Upper lobe of left lung (tissue), 4 donors: ENCODE results near the gene SRI.

Source experiments
- CTCF ChIP-seq, 6 experiments: fragments of 450-650 bp in 4 of 6; fragments of 200-600 bp in 2 of 6; sonication (generic) in 2 of 6; IDR thresholded peaks; one replicate each; pipeline ENCODE4 v1.5.1; 2016 to 2019; ENCODE audit warnings: antibody characterized with exemption in 6 of 6
- EP300 ChIP-seq, 4 donors: sonication (generic); formaldehyde crosslinking; IDR thresholded peaks; one replicate each; pipeline ENCODE4 v1.5.1; 2017; ENCODE audit warnings: antibody characterized with exemption in 4 of 4, control low read depth in 2 of 4
- POLR2A ChIP-seq, 4 donors: fragments of 450-650 bp; IDR thresholded peaks; one replicate each; pipeline ENCODE4 v1.5.1; 2016 to 2017; ENCODE audit warnings: antibody characterized with exemption in 4 of 4, mild to moderate bottlenecking in 2 of 4

DNA sequence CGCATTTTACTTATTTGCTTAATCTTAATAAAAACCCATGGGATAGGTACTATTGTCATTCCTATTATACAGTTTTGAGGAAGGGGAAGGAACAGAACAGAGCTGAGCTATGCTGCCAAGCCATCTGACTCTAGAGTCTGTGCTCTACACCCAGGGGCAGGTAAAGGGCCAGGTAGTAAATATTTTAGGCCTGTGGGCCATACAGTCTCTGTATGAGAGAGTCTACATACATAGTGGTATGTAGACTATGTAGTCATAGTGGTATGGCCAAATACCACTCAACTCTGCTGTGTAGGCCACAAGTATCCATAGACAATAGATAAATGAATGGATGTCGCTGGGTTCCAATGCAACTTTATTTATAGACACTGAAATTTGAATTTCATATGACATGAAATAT is 3.4 kb upstream of the SRI start:
- TF ChIP-seq CTCF (IDR thresholded peaks at IDR 0.05), result no peak
- no peak for TF ChIP-seq EP300 (IDR thresholded peaks at IDR 0.05)
- no peak for TF ChIP-seq POLR2A (IDR thresholded peaks at IDR 0.05)
